ENCODE data around the gene TCF3.
"Not testable (repeated sequence)": the region's sequence is repeated elsewhere in the genome, so short reads cannot be mapped to it uniquely, and the experiment has no call there.

Gene TCF3

DNA sequence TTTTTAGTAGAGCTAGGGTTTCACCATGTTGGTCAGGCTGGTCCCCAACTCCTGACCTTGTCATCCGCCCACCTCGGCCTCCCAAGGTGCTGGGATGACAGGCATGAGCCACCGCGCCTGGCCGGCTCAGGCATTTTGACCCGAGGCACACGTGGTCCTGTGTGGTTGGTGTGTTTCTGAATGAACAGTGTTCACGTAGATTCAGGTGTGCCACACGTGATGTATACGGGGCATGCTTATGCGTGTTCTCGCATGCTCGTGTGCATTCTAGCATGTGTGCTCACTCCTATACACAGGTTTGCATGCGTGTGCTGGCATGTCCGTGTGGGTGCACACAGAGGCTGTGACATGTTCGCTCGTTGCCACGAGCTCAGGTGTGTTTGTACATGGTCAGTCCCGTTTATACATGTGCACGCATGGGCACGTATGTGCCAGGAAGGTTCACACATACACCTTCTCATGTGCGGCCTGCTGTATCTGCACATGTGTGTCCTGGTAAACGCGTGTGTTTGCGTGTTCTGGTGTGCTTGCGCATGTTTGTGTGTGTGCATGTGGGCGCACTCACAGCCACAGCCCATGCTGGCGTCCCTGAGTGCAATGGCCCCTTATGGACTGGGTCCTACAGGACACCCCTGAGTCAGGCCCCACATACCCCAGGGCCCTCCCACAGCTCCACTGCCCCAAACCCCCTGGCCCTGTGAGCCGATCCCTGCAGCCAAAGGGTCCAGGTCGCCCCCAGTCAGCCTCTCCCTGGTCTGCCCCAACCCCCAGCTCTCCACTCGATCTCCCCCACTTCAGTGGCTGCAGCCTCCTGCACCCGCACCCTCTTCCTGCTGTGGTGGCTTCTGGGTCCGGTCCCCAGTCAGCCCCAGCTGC, 20.6 kb upstream of the TCF3 start:
- DNase-seq = no peak

DNA sequence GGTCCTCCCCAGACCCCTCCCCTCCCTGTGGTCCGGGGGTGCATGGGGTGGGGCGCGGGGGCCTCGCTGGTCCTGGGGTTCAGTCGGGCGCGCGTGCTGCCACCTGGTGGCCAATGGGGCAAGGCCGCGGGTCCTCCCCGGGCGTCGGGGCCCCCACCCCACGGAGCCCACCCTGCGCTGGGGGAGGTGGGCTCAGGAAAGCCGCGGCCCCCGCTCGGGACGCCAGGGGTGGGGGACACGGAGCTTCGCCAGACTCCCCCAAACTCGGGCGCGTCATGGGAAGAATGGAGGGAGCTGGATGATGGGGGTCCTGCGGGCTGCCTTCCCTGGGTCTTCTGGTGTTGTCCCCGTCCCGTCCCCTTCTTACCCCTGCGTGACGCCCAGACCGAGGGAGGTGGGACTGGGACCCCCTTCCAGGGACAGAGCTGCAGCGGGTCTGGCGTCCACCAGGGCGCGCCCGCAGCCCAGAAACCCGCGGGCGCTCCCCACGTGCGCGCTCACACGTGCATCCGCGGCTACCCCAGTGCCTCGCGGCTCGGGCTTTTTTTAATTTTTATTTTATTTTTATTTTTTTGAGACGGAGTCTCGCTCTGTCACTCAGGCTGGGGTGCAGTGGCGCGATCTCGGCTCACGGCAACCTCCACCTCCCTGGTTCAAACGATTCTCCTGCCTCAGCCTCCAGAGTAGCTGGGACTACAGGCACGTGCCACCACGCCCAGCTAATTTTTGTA, 19.8 kb upstream of the TCF3 start:
- peak; percentile 59 for DNase-seq

DNA sequence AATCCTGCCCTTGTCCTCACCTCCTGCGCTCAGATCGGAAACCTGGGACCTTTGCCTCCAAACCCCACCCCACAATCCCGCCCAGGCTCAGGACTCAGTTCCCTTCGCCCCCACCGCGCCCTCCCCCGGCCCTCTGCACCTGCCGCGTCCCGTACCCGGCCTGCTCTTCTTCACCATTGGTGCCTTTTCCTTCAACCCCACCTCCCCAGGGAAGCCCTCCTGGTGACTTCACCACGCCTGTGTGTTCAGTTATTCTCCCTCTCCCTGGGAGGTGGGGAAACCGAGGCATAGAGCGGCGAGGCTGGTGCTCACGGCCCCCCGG, 19.3 kb upstream of the TCF3 start:
- DNase-seq = peak; percentile 59

DNA sequence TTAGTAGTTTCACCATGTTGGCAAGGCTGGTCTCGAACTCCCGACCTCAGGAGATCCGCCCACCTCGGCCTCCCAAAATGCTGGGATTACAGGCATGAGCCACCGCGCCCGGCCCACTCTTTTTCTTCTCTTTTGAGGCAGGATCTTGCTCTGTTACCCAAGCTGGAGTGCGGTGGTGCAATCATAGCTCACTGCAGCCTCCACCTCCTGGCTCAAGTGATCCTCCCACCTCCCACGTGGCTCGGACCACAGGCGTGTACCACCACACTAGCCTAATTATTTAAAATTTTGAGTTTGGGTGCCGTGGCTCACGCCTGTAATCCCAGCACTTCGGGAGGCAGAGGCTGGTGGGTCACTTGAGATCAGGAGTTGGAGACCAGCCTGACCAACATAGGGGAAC, 18.3 kb upstream of the TCF3 start:
- DNase-seq = not testable (repeated sequence)

DNA sequence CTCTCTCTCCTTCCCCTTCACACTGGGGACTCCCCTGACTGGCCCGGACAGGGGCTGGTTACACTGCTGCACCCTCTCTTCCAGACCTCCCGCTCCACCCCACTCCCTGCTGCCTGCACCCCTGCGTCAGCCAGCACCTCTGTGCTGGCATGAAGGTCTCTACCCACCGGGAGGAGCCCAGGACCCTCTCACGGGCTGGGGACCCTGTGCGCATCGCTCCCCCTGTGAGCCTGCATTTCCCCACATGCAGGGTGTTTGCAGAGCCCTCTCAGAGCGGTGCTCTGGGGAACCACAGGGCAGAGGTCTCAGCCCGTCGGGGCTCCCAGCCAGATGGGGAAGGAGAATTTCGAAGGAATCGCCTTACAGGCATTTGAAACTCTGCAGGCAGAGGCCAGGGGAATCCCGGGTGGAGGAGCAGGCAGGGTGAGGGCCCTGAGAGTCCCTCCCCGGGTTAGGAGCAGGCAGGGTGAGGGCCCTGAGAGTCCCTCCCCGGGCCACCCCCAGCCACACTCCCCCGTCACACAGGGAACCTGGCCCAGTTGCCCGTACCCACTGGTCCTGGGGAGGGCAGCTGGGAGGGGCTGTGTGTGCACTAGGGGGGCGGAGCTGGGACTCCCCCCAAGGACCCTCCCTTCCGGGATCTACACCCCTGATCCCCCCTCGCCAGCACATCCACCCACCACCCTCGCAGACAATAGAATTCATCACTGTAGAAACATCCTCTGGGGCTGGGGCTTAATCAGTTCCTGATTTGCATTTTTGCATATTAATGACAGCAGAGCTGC, 16.3 kb upstream of the TCF3 start:
- peak; percentile 31 for DNase-seq

DNA sequence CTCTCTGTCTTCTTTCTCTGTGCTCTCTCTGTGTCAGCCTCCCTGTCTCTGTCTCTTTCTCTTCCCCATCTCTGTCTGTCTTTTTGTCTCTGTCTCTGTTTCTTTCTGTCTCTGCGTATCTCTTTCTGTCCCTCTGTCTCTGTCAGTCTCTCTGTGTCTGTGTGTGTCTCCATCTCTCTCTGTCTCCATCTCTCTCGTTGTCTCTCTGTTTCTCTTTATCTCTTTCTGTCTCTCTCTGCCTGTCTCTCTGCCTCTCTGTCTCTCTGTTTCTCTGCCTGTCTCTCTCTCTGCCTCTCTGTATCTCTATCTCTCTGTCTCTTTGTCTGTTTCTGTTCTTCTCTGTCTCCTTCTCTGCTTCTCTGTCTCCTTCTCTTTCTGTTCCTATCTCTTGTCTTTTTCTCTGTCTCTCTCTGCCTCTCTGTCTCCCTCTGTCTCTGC, 15.7 kb upstream of the TCF3 start:
- DNase-seq = no peak

DNA sequence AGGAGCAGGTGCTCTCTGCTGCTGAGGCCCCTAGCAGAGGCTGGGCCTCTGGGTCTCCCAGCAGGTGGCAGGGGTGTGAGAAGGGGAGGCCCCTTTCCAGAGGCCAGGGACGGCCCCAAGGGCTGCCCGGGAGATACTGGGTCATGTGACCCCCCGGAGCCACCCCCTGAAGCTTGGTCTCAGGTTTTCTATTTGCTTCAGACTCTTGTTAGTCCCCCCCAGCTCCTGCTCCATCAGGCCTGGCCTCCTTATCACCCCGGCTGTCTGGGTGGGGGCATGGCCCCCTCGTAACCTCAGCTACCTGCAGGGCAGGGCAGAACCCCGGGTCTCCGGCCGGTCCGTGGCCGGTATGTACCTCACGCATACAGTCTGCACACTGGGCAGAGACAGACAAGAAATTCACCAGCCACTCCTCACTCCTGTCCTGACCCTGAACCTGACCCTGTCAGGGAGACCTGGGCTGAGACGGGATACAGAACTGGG, 13.2 kb upstream of the TCF3 start:
- DNase-seq = no peak

DNA sequence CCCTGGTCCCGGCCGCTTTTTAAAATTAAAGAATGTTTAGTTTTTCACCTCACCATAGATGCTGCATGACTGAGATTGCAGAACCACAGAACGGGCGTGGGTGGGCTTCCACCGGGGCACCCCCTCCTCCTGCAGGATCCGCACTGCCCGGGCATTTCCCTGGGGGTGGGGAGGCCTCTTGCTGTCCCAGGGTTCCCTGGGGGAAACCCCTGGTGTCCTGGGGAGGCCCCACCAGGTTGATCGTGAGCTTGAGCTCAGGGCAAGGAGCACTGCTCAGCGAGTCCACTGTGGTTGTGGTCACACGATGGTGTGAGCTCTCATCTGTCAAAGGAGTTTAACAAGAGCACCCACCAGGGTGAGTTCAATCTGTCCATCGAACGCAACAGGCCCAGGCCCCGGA, 11.4 kb upstream of the TCF3 start:
- DNase-seq = no peak

DNA sequence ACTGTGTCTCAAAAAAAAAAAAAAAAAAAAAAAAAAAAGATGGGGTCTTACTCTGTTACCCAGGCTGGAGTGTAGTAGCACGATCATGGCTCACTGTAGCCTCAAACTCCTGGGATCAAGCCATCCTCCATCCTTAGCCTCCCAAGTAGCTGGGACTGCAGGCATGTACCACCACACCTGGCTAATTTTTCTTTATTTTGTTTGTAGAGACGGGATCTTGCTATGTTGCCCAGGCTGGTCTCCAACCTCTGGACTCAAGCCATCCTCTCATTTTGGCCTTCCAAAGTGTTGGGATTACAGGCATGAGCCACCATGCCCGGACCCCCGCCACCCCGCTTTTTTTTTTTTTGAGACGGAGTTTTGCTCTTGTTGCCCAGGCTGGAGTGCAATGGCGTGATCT, 10.8 kb upstream of the TCF3 start:
- not testable (repeated sequence) for DNase-seq

DNA sequence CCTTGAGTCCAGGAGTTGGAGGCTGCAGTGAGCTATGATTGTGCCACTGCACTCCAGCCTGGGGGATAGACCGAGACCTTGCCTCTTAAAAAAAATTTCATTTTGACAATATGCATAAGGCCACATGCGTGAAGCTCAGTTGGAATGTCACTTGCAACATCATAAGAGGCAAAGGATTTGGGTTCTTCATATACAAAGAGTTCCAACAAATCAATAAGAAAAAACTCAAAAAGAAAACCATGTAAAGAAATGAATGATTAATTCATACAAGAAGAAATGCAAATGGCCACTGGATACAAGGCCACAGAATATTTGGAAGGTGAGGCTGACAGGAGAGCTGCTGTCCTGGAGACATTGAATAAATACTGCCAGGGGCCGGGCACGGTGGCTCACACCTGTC, 9.6 kb upstream of the TCF3 start:
- no peak for DNase-seq

DNA sequence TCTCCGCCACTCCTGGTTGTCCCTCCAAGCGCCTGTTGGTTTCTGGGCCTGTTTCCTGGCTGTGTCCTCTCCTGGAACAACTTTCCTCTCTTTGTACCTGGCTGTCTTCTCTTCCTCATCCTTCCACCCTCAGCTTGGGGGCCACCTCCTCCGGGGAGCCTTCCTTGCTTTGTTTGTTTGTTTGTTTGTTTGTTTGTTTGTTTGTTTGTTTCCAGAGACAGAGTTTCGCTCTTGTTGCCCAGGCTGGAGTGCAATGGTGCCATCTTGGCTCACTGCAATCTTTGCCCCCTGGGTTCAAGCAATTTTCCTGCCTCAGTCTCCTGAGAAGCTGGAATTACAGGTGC, 6.6 kb upstream of the TCF3 start:
- no peak for DNase-seq

DNA sequence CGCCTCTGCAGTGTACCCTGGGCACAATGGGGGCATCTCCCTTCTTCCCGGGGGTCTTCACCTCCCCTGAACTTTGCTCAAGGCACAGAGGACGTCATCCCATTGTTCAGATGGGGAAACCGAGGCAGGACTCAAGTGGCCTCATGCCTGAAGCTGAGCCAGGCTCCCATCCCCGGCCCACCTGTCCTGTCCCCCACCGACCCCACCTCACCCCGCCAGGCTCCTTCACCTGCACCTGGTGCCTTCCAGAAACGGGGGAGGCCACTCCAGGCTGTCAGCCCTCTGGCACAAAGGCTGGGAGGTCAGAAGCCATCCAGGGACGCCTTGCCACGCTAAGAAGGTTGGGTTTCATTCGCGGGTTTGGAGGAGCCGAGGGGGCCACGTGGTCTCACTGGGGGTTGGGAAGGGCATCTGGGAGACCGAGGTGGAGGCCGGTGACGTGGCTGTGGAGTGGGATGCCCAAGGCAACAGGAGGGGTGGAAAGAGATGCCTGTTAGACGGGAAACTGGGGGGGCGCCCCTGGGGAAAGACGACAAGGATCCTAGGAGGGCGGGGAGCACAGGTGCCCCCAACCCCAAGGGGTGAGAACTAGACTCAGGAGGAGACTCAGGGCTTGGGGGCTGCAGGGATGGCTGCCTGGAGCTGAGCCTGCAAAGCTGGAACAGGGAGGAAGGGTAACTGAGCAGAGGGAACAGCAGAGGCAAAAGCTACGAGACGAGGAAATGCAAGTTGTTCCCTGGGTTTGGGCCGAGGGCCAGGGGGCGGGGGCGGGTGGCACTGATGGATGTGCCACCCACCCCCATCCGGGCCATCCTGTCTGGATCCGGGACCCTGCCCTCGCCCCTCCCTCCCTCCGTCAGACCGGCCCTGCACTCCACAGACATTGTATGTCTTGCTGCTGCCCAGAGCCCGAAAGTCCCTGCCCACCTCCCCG, 6.0 kb upstream of the TCF3 start:
- DNase-seq = no peak

DNA sequence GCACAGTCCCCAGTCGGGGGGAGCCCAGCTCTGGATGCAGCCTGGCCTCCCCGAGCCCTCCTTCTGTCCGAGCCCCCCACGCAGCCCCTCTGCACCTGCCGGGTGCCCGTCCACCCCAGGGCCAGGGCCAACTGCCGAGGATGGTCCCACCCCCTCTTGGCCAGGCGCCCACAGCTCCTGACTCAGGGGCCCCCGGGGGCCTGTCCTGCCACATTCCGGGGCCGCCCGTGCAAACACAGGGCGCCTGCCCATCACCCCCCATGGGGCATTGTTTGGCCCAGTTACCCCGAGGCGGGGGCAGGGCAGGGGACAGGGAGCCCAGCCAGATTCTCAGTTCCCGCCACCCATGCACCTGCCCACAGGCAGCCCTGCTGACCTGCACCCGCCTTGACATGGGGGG, 5.3 kb upstream of the TCF3 start:
- peak; percentile 59 for DNase-seq

DNA sequence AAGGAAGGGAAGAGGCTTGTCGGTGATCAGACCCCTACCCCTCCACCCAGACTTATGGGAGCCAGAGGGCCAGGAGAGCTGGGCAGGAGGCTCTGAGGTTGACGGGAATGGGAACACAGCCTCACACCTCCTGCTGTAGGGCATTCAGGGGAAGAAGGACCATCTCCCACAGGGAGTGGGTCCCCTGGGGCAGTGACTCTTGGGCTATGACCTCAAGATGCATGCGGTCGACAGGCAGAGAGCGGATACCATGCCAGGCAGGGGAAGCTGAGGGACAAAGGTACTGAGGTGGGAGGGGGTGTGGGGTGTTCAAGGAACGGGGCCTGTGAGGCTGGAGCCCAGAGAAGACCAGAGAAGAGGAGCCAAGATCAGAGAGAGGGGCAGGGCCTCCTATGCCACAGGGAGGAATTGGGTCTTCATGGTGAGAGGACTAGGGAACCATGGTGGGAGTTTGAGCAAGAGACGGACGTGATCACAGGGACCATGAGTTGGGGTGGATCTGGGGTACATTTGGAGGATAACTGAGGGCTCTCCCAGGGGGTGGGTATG, 4.6 kb upstream of the TCF3 start:
- no peak for DNase-seq

DNA sequence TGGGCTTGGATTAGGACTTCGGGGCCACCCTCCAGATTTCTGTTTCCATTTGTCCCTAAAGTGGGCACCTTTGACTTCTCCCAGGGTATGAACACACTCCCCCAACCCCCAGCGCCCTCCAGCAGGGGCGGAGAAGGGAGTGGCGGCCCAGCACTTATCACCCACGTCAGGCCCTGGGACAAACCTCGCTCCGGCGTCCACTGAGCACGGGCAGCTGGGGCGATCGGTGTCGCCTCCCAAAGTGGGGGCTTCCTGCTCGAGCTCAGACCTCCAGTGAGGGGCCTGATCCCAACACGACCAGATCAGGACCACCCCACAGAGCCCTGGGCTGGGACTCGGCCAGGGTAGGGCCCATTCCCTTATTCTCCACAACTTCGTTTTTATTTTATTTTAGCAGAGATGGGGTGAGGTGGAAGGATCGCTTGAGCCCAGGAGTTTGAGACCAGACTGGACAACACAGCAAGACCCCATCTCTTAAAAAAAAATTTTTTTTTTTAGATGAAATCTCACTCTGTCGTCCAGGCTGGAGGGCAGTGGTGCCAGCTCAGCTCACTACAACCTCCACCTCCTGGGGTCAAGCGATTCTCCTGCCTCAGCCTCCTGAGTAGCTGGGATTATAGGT, 3.7 kb upstream of the TCF3 start:
- DNase-seq = no peak

DNA sequence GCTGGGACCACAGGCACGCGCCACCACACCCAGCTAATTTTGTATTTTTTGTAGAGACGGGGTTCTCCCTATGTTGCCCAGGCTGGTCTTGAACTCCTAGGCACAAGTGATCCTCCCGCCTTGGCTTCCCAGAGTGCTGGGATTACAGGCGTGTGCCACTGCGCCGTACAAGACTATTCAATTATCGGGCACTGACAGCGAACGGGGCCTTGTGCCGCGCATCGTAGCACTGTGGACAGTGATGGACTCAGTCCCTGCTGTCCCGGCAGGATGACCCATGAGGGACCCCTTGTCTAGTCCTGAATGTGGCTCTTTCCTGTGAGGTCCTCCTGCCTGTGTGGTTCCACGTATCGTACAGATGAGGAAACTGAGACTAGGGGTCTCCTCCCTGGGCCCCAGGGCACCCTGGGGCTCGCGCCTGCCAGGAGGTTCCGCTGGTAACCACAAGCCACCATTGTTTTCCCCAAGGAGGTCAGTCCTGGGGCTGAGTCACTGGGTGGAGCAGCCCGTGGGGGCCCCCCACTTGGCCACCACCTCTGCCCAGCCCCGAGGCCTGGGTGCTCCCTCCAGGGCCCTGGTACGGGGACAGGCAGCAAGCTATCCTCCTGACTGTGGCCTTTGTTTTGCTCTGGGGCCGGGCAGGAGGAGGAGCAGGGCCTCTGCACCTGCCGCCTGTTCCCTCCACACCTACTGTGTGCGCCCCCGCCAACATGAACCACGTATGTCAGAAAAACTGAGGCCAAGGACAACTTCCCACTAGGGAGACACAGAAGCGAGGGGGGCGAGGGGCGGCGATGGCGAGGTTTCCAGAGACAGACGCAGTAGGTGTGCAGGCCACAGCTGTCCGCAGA, 2.9 kb upstream of the TCF3 start:
- no peak for DNase-seq

DNA sequence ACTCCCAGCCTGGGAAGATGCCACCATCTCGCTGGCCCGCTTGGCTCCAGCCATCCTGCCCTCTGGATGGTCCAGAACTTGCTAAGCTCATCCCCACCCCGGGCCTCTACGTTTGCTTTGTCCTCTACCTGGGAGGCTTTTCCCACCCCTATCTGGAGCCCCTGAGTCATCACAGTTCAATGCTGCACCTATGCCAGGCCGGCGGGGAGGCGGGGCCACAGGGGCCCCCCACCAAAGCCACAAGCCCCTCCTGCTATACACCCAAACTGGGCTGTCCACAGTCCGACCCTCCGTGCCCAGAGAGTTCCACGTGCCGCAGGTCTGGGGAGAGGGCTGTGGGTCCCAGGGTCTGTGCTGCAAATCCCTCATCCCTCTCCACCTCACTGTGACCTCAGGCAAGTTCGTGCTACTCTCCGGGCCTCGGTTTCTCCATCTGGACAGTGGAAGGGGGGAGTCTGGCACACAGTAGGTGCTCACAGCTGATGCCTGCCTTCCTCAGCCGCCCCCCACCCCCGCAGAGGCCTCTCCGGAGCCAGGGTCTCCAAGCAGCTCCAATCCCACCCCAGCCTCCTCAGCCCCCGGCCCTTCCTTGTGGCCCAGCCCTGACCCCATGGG, 1.9 kb upstream of the TCF3 start:
- no peak for DNase-seq

DNA sequence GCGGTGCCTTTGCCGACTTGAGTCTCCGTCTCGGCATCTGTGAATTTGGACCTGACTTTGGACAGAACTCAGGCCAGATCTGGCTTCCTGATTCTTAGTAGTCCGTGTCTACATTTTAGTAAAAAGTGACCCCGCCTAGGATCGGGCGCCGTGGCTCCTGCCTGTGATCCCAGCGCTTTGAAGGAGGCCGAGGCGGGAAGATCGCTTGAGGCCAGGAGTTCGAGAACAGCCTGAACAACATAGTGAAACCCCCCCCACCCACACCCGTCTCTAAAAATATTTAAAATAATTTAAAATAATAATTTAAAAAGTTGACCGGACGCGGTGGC, 849 bp upstream of the TCF3 start:
- DNase-seq = no peak

DNA sequence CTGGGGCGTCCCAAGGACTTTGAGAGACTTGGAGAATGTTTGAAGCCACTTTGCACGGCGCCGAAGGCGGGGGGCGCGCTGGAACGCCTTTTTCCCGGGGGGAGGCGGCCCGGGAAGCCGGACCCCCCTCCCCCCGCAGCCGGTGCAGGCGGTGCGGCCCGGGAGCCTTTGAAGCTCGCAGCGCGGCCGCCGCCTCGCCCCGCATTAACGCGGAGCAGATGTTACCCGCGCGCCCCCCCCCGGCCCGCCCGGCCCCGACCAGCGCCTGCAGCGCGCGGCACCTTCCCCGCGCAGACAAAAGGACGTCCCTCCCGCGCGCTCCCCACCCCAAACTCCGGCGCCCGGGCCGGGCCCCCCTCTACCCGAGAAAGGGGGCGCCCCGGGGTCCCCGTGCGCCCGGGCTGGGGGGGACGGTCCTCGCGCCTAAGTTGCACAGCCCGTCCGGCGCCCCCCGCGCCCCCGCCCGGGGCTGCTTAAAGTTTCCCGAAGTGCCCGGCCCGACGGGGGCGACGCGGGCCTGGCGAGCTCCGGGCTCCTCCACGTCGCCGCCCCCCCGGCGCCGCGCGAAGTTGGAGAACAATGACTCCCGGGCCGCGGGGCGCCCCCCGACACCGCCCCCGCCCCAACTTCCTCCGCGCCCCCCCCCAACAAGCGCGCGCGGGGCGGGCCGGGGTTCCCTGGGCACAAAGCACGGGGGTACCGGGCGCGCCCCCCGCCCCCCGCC, 685 bp downstream of the TCF3 start:
- peak; percentile 78 for DNase-seq
